Activated T-cell treated with anti-CD3 and anti-CD28 coated beads for 24 hours (primary cell): ENCODE data around the gene CDIP1.
A peak's percentile ranks its signal among the peaks of the same experiment; 100 is the strongest.

Source experiments
- DNase-seq: peaks from one replicate; pipeline ENCODE4 v3.0.0-alpha.2; 2020; ENCODE audit warnings: low read depth

CDIP1 gene

DNA sequence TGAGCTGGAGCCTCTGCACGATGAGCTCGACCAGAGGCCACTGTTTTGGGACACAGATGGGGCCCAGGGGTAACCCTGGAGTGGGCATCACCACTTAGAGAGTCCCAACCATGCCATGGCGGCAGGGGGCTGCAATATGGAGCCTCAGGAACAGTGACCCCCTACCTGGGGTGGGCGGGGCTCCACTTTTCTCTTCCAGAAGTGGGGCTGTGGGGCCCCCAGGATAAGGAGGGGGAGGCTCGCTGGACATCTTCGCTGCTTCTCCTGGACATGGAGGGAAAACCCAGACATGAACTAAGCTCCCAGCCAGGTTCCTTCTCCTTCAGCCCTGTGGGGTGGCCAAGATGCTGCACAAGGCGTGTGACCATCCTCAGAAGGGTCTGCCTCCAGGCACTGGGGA lies 24.7 kb downstream of the CDIP1 start:
- DNase-seq, result no peak

DNA sequence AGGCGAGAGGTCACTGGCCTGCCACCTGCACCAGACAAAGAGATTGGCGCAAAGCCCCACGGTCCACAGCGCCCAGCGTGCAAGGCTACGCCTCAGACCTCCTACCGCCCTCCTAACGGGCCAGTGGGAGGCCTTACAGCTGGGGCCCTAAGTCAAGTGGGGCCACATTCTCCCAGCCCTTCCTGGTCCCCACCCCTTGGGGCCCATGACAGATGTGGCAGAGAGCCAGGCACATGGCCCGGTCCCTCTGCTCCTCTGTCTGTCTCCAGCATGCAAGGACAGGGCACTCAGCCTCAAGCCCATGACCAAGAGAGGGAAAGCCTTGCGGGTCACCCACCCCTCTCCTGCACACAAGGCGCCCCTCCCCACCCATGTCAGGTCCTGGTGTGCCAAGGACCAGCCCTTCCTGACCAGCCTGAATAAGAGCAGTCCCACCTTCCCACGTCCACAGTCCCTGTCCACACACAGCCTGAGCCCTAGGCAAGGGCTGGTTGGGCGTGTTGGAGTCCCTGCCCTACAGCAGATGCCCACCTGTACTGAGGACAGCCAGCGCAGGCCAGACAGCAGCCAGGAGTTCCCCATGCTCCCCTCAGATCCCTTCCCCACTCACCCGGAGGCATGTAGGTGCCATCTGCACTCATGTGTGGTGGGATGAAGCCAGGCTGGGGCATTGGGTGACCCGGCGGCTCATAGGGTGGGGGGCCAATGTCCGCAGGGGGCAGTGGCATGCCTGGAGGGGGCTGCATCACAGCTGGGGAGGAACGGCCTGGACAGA lies 25.3 kb downstream of the CDIP1 start:
- no peak for DNase-seq

GRCh38 chr16:4512473-4512872 lies 26.1 kb downstream of the CDIP1 start:
- DNase-seq, result no peak

- DNase-seq, result no peak
These were observed 27.0 kb downstream of the CDIP1 start for GRCh38 chr16:4511441-4512082.

DNA sequence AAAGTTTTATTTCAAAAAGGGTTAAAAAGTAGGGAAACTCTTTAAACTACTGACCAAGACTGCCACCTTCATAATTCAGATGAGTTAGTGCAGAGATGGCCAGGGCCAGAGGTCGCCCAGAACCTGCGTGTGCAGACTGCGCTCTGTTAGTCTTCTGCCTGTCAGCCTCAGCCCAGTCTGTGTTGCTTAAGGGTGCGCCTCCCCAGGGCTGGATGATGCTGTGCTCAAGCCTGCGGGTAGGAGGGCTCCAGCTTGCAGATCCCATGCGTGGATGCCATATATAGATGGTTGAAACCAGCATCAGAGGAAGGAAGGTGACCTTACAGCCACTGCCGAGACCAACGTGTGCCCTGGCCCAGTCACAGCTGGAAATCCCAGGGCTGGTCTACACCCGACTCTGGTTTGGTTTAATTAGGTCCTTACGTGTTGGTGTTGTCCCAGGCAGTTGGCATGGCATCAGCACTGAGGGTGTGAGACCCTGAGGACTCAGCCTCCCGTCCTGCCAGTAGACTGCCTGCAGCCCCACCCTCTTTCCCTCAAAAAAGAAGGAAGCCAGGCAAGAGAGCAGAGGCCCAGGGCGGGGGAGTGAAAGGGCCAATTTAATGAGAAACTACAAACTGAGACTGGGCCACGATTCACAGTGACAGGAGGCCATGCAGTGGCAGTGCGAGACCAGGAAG lies 27.7 kb downstream of the CDIP1 start:
- DNase-seq, result no peak

DNA sequence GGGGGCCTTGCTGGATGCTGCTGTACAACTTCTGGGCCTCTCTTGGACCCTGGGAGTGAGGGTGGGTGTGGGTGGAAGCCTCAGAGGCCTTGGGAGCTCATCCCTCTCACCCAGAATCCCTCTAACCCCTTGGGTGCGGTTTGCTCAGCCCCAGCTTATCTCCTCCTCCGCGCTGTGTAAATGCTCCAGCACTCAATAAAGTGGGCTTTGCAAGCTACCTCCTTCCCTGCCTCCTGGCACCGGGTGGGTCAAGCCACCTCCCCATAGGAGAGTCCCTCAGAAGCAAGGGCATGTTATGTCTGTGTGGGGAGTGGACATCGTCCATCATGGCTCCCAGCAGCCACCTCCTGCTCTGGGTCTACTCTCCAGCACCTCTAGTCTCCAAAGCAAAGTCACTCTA lies 28.4 kb downstream of the CDIP1 start:
- DNase-seq, result no peak

DNA sequence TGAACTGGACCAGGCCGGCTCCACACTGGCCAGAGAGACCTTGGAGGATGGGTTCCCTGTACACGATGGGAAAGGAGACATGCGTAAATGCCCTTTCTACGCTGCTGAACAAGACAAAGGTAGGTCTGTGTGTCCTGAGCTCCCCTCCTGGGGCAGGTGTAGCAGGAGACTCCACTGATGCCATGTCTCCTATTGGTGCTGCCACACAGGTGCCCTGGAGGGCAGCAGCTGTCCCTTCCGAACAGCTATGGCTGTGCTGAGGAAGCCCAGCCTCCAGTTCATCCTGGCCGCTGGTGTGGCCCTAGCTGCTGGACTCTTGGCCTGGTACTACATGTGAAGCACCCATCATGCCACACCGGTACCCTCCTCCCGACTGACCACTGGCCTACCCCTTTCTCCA lies 29.2 kb downstream of the CDIP1 start:
- no peak for DNase-seq

DNA sequence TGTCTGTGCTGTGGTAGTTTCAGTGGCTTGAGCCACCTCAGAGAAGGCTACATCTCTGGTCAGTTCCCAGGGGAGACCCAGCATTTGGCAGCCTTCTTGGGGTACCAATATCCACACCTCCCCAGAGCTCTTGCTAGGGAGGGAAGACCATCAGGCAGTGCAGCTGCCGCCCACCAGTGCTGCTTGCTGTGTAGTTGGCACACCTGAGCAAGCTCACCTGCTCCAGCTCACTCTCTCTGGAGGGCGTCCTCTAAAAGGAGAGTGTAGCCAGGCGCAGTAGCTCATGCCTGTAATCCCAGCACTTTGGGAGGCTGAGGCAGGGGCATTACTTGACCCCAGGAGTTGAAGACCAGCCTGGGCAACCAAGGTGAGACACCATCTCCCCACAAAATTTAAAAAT lies 29.8 kb downstream of the CDIP1 start:
- DNase-seq, result no peak

- no peak for DNase-seq
These were observed 30.8 kb downstream of the CDIP1 start for GRCh38 chr16:4507588-4508345.

- peak; percentile 55 for DNase-seq
These were observed 32.1 kb downstream of the CDIP1 start for GRCh38 chr16:4506450-4506849.

DNA sequence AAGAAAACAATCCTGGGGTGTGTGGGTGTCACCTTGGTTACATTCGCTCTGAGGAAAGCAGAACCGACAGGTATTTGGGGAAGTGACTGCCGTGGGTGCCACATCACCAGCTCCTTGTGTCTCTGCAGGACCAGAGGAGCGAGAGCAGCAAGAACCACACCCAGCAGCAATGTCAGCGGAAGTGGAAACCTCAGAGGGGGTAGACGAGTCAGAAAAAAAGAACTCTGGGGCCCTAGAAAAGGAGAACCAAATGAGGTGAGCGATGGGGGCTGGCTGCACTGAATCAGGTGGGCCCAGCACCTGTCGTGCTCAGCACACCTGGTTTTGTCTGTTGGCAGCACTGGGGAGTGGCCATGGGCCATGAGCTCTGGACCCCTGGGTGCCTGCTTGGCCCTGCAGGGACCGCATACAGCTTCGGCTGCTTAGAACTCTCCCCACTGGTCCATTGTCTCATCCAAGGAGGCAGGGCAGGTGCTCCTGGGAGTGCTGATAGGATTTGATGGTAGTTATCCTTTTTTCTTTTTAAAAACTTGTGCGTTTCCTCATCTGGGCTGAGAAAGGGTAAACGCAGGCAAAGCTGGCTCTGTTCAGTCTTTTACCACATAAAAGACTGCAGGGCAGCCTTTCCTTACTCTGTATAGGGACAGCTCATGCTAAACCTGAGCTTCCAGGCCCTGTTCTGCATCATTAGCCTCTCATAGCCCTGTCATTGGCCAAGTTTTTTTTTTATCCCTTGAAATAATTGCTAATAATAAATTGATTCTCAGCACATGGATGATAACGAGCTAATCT lies 33.0 kb downstream of the CDIP1 start:
- DNase-seq, result peak; percentile 61

DNA sequence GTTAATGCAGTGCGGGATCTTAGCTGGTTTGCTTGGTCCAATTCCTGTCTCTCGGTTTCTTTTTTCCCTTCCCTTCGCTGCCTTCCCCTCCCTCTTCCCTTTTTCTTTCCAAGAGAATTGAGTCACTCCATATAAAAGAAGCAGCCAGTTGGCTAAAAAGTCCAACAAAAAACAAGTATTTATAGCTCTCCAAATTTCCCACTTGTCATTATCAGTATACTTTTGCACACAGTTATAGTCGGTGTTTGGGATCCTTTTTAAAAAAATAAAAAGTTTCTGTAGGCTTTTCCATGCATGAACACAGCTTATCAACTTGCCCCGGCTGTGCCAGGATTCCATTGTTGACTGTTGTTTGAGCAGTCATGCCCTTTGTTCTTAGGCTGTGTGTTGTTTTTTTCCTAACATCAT lies 37.5 kb downstream of the CDIP1 start:
- DNase-seq, result no peak

GRCh38 chr16:4500272-4500671 lies 38.3 kb downstream of the CDIP1 start:
- DNase-seq, result no peak

DNA sequence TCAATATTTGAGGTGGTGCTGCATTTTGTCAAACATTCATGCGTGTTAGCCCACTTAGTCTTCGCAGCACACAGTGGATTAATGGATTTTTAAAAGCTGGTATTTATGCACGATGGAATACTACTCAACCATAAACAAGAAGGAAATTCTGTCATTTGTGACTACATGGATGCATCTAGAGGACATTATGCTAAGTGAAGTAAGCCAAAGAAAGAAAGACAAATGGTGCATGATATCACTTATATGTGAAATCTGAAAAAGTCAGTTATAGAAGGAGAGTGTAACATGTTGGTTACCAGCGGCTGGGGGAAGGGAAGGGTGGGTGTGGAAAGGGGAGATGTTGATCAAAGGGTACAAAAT lies 39.4 kb downstream of the CDIP1 start:
- DNase-seq, result no peak

DNA sequence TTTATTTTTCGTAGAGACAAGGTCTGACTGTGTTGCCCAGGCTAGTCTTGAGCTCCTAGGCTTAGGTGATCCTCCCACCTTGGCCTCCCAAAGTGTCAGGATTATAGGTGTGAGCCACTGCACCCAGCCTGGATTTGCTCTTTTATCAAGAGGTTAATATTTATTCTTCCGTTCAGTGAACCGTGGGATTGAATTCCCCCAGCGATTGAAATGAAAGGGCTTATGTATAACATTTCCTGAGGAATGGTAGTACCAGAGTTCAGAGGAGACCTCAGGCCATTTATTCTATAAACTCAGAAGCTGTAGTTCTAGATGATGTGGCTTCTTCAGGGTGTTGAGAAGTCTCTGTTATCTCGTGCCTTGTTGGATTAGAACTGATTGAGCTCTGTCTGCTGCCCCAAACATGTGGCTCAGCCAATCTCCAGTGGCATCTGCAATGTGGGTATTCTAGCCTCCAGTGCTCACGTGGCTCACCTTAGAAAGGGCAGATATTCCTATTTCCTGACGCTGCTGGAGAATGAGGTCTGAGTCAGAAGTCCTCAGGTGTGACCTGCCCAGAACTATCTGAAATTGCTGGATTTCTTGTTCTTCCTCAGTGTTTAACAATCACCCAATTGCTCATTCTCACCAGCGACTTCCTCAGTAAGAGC lies 39.9 kb downstream of the CDIP1 start:
- no peak for DNase-seq

DNA sequence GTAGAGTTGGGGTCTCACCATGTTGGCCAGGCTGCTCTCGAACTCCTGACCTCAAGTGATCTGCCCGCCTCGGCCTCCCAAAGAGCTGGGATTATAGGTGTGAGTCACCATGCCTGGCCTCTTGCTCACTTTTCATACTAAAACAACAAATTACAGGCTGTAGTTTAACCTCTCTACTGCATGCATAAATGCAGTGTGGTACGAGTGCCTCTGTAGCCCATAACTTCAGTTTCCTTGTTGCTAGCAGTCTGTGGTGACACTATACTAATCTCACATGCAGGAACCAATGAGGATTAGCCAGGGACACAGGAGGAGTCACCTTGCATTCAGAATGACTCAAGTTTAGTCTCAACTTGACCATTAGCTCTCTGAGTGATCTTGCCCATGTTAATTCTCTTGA lies 42.3 kb downstream of the CDIP1 start:
- DNase-seq, result no peak

- no peak for DNase-seq
These were observed 42.8 kb downstream of the CDIP1 start for GRCh38 chr16:4495766-4496165.

GRCh38 chr16:4494746-4495490 lies 43.7 kb downstream of the CDIP1 start:
- no peak for DNase-seq

- DNase-seq, result no peak
These were observed 46.7 kb downstream of the CDIP1 start for GRCh38 chr16:4491898-4492297.

DNA sequence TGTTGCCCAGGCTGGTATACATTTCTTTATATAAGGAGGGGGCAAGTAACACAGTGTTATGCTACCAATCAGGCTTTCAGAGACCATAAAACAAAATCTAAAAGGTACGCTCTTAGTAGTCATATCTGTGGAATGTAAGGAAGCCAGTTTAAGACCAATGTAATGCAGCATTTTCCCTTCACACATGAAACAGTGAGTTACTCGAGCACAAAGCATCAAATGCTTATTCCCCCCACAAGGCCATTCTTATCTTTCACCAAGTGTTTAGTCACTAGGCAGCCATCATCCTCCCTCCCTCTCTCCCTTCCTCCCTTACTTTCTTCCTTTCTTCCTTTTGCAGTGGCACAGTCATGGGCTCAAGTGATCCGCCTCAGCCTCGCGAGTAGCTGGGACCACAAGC lies 49.5 kb downstream of the CDIP1 start:
- no peak for DNase-seq
